ENCODE data around the gene SGPP2. TPM values are rescaled to one million over a fixed set of nuclear protein-coding genes. Genes with fewer than 3 reads are reported as not detected.

Gene SGPP2
- polyA plus RNA-seq, 2 of the 4 experiments (the other 2 are of a cell fraction) = 0.10 to 0.26 TPM

DNA sequence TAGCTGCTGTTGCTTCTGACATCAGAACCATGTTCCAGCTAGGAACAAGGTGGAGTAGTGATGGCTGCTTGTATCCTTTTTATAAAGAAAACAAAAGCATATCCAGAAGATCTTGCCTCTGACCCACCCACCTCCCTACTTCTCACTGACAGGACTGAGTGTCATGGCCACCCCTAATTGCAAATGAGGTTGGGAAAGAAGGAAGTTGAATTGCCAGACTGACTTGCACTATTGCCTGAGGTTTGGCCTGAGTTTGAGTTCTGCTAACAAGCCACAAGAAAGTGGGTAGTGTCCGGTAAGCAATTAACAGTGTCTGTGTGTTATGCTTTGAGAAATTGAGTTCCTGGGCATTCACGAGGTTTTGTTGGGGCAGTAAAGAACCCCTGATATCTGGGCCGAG is 22.8 kb downstream of the SGPP2 start:
- CTCF ChIA-PET = no interaction called here
- ATAC-seq (no peak), DNase-seq (ENCODE audit: low read depth in 1 of 2, low spot score in 1 of 2) (no peak)

GRCh38 chr2:222448748-222449181 is 24.4 kb downstream of the SGPP2 start:
- POLR2A ChIA-PET = no interaction called here
- H3K4me3 ChIP-seq = no peak overlapping the region
- WGBS (ENCODE audit: missing lambda C conversion rate) = 32% methylated on average over 8 of the region's 8 CpGs
- no peaks in the 10 kb centered on the region for H3K9me3 ChIP-seq
- H3K4me1 ChIP-seq = no peaks in the 10 kb centered on the region
- no peak overlapping the region for H3K4me2 ChIP-seq
- FAIRE-seq = no peak
- no peak for ATAC-seq
- TF ChIP-seq POLR2AphosphoS2 (conservative IDR thresholded peaks at IDR 0.05; ENCODE audit: low read length) = no peak
- TF ChIP-seq EHF (CRISPR knock-in tag; IDR thresholded peaks at IDR 0.05) = no peak
- TF ChIP-seq TP53 (CRISPR knock-in tag; IDR thresholded peaks at IDR 0.05) = no peak
- no peak for TF ChIP-seq EP300 (IDR thresholded peaks at IDR 0.05)
- TF ChIP-seq NR3C1 (IDR thresholded peaks at IDR 0.05) = no peak
- TF ChIP-seq, protein P1, sequence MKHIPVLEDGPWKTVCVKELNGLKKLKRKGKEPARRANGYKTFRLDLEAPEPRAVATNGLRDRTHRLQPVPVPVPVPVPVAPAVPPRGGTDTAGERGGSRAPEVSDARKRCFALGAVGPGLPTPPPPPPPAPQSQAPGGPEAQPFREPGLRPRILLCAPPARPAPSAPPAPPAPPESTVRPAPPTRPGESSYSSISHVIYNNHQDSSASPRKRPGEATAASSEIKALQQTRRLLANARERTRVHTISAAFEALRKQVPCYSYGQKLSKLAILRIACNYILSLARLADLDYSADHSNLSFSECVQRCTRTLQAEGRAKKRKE (CRISPR knock-in tag; IDR thresholded peaks at IDR 0.05; ENCODE audit: low read depth) = no peak
- no peak overlapping the region for H3K27ac ChIP-seq
- no peak for DNase-seq (ENCODE audit: low read depth in 1 of 2, low spot score in 1 of 2)
- CTCF ChIA-PET = no interaction called here

More for the DNA sequence above, 22.8 kb downstream of the SGPP2 start:
- Histone ChIP-seq H3K4me1 (no peaks in the 10 kb centered on the region), H3K27ac (no peak overlapping the region), H3K4me3 (no peak overlapping the region), H3K4me2 (no peak overlapping the region), H3K9me3 (no peaks in the 10 kb centered on the region)
- POLR2A ChIA-PET = no interaction called here
- TF ChIP-seq TFCP2L1 (CRISPR knock-in tag; IDR thresholded peaks at IDR 0.05) (no peak), ZNF302 (CRISPR knock-in tag; IDR thresholded peaks at IDR 0.05) (no peak), NR3C1 (IDR thresholded peaks at IDR 0.05) (no peak), KDM1A (IDR thresholded peaks at IDR 0.05; ENCODE audit: low read depth) (no peak), CEBPB (IDR thresholded peaks at IDR 0.05) (no peak), RARB (CRISPR knock-in tag; IDR thresholded peaks at IDR 0.05) (no peak), GATA3 (IDR thresholded peaks at IDR 0.05; ENCODE audit: borderline replicate concordance) (no peak), JUN (IDR thresholded peaks at IDR 0.05) (no peak), MAFK (IDR thresholded peaks at IDR 0.05; ENCODE audit: partially characterized antibody) (no peak), CTCF (IDR thresholded peaks at IDR 0.05) (no peak), BHLHE40 (IDR thresholded peaks at IDR 0.05; ENCODE audit: low read depth, low read length) (no peak), ESRRA (IDR thresholded peaks at IDR 0.05; ENCODE audit: borderline replicate concordance, low read length) (no peak), MAZ (IDR thresholded peaks at IDR 0.05; ENCODE audit: borderline replicate concordance, low read depth, low read length) (no peak), RNF2 (IDR thresholded peaks at IDR 0.05; ENCODE audit: borderline replicate concordance, low read depth) (no peak), ZSCAN20 (CRISPR knock-in tag; IDR thresholded peaks at IDR 0.05) (no peak), HOXA7 (CRISPR knock-in tag; IDR thresholded peaks at IDR 0.05) (no peak)
- TF ChIP-seq, protein P1 (CRISPR knock-in tag; IDR thresholded peaks at IDR 0.05; ENCODE audit: low read depth) = no peak
- TF ChIP-seq, protein P2, sequence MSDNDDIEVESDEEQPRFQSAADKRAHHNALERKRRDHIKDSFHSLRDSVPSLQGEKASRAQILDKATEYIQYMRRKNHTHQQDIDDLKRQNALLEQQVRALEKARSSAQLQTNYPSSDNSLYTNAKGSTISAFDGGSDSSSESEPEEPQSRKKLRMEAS (IDR thresholded peaks at IDR 0.05) = no peak
- WGBS (ENCODE audit: missing lambda C conversion rate) = 38% methylated on average over 3 of the region's 3 CpGs
- no peak for FAIRE-seq

DNA sequence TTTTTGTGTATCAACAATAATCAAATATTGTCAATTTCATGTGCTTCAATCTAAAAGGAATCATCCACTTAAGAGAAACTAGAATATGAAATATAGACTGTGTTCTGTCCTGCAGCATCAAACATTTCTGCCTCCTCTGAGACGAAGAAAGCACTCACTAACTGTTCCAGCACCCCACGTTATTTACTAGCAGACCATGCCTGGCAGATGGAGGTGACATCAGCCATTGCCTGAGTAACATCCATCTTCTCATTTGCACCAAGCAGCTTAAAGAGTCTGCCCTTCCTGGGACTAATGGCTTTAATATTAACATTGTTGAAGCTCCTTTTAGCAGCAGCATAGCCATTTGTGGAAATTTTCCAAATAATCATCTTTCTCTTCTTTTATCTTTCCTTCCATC is 25.7 kb downstream of the SGPP2 start:
- DNase-seq (ENCODE audit: low read depth in 1 of 2, low spot score in 1 of 2) (no peak), FAIRE-seq (no peak), ATAC-seq (no peak)
- 22% methylated on average over 2 of the region's 2 CpGs for WGBS (ENCODE audit: missing lambda C conversion rate)
- H3K27ac ChIP-seq = no peak overlapping the region
- POLR2A ChIA-PET = no interaction called here
- no peaks in the 10 kb centered on the region for H3K4me1 ChIP-seq
- CTCF ChIA-PET = no interaction called here
- no peak overlapping the region for H3K4me3 ChIP-seq
- H3K9me3 ChIP-seq = no peaks in the 10 kb centered on the region
- no peak for TF ChIP-seq FOSB (CRISPR knock-in tag; IDR thresholded peaks at IDR 0.05)
- TF ChIP-seq GATA3 (IDR thresholded peaks at IDR 0.05; ENCODE audit: borderline replicate concordance) = no peak
- TF ChIP-seq POLR2A (IDR thresholded peaks at IDR 0.05; ENCODE audit: low read length) = no peak
- no peak for TF ChIP-seq REST (IDR thresholded peaks at IDR 0.05)
- TF ChIP-seq NR3C1 (IDR thresholded peaks at IDR 0.05) = no peak
- no peak for TF ChIP-seq CBX8 (IDR thresholded peaks at IDR 0.05)
- no peak overlapping the region for H3K4me2 ChIP-seq

Data from A549 (cell line).